ENCODE measurements around the gene UAP1.

Gene UAP1

GRCh38 chr1:162632217-162632666, 70.7 kb downstream of the UAP1 start, which contains the start of gene DDR2:
Gene DDR2 (plus strand): TSS chr1:162632464. CDS start chr1:162719064, 86,600 bp downstream.
- H3K4me3 ChIP-seq (ENCODE audit: low read depth, low read length), result no peak within 1 kb of the TSS
- DNase-seq (ENCODE audit: low read depth), result no peak
- no peak for TF ChIP-seq CTCF (IDR thresholded peaks at IDR 0.05; ENCODE audit: control insufficient read depth, extremely low read depth, insufficient read depth)

GRCh38 chr1:162632698-162633080, 71.2 kb downstream of the UAP1 start:
- DNase-seq (ENCODE audit: low read depth), result no peak
- H3K4me3 ChIP-seq (ENCODE audit: low read depth, low read length), result no peak overlapping the region
- no peak for TF ChIP-seq CTCF (IDR thresholded peaks at IDR 0.05; ENCODE audit: control insufficient read depth, extremely low read depth, insufficient read depth)

DNA sequence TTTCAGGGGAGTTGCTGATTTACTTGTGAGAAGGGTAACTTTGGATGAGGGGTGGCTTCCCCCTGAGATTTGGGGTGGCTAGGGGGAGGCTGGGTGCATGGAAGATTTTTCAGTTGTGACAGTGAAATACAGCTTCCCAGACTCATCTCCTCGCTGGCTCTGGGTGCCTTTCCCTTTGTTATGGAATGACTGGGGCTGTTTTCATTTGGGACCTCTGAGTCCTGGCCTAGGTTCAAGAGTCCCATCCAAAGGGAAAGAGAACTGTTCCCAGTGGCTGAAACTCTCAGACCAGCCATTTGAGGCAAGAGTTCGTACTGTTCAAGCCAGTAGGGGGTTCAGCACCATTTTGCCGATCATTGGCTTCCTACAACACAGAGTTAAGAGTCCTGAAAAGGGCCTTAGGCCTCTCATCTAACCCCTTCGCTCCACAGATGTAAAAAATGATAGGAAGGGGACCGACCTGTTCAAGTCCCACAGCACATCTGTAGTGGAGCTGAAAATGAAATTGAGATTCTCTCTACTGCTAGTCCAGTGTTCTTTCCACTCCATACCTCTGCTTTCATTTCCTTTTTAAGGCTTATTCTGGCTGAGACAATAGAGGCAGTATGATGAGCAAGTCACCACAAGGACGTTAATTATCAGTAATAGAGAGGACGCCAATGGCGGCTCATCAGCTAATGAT, 71.7 kb downstream of the UAP1 start:
- no peak for TF ChIP-seq CTCF (IDR thresholded peaks at IDR 0.05; ENCODE audit: control insufficient read depth, extremely low read depth, insufficient read depth)
- DNase-seq (ENCODE audit: low read depth), result no peak
- H3K4me3 ChIP-seq (ENCODE audit: low read depth, low read length), result no peak overlapping the region

- no peak overlapping the region for H3K4me3 ChIP-seq (ENCODE audit: low read depth, low read length)
- no peak for TF ChIP-seq CTCF (IDR thresholded peaks at IDR 0.05; ENCODE audit: control insufficient read depth, extremely low read depth, insufficient read depth)
- no peak for DNase-seq (ENCODE audit: low read depth)
Measured at GRCh38 chr1:162635418-162635817, 73.9 kb downstream of the UAP1 start.

DNA sequence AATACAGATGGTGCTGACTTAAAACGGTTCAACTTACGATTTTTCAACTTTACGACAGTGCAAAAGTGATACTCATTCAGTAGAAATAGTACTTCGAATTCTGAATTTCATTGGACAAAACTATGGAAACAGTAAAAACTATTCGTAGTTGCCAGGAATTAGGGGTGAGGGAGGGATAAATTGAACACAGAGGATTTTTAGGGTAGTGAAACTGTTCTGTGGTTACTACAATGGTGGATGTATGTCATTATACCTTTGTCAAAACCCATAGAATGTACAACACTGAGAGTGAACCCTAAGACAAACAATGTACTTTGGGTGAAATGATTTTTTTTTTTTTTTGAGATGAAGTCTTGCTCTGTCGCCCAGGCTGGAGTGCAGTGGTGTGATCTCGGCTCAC, 78.2 kb downstream of the UAP1 start:
- H3K4me3 ChIP-seq (ENCODE audit: low read depth, low read length), result no peak overlapping the region
- TF ChIP-seq CTCF (IDR thresholded peaks at IDR 0.05; ENCODE audit: control insufficient read depth, extremely low read depth, insufficient read depth), result no peak
- no peak for DNase-seq (ENCODE audit: low read depth)

- H3K4me3 ChIP-seq (ENCODE audit: low read depth, low read length), result no peak overlapping the region
- TF ChIP-seq CTCF (IDR thresholded peaks at IDR 0.05; ENCODE audit: control insufficient read depth, extremely low read depth, insufficient read depth), result no peak
- DNase-seq (ENCODE audit: low read depth), result no peak
Measured at GRCh38 chr1:162641114-162641513, 79.6 kb downstream of the UAP1 start.

GRCh38 chr1:162644986-162645314, 83.4 kb downstream of the UAP1 start:
- H3K4me3 ChIP-seq (ENCODE audit: low read depth, low read length), result no peak overlapping the region
- no peak for TF ChIP-seq CTCF (IDR thresholded peaks at IDR 0.05; ENCODE audit: control insufficient read depth, extremely low read depth, insufficient read depth)
- no peak for DNase-seq (ENCODE audit: low read depth)

Measured in LNCaP clone FGC (cell line).